ENCODE data around the gene KEAP1.

DNA sequence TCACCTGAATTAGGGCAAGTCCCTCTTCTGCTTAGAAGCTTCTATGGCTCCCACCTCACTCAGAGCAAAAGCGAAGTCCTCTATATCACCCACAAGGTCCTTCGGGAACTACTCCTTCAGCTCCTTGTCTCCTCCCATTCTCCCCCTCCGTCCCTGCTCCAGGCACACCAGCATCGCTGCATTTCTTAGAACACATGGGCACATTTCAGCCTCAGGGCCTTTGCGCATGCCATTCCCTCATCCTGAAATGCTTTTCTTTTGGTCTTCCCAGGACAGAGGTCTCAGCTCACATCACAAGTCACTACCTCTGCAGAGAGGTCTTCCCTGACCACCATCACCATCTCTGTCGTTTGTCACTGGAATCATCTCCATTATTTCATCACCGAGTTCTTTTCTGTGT is 10.1 kb upstream of the KEAP1 start:
- TF ChIP-seq, protein P1, sequence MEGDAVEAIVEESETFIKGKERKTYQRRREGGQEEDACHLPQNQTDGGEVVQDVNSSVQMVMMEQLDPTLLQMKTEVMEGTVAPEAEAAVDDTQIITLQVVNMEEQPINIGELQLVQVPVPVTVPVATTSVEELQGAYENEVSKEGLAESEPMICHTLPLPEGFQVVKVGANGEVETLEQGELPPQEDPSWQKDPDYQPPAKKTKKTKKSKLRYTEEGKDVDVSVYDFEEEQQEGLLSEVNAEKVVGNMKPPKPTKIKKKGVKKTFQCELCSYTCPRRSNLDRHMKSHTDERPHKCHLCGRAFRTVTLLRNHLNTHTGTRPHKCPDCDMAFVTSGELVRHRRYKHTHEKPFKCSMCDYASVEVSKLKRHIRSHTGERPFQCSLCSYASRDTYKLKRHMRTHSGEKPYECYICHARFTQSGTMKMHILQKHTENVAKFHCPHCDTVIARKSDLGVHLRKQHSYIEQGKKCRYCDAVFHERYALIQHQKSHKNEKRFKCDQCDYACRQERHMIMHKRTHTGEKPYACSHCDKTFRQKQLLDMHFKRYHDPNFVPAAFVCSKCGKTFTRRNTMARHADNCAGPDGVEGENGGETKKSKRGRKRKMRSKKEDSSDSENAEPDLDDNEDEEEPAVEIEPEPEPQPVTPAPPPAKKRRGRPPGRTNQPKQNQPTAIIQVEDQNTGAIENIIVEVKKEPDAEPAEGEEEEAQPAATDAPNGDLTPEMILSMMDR (IDR thresholded peaks at IDR 0.05; ENCODE audit: insufficient read depth, low read length, poor library complexity, severe bottlenecking), result no peak
- no peak for TF ChIP-seq EZH2phosphoT487 (conservative IDR thresholded peaks at IDR 0.05; ENCODE audit: low read length)
